ENCODE results near the gene BICC1.

GRCh38 chr10:58651742-58652141 is 139.1 kb downstream of the BICC1 start:
- TF ChIP-seq CTCF (IDR thresholded peaks at IDR 0.05 in 8 of 11, conservative IDR thresholded peaks at IDR 0.05 in 3 of 11) = no peak
- TF ChIP-seq POLR2A (IDR thresholded peaks at IDR 0.05) = no peak
- TF ChIP-seq POLR2AphosphoS5 (IDR thresholded peaks at IDR 0.05) = no peak

Measured in spleen (tissue), 7 donors.